Measurements from ENCODE around the gene KCNF1.

Gene KCNF1

GRCh38 chr2:10921525-10921924 lies 9.8 kb downstream of the KCNF1 start:
- DNase-seq: no peak

- no peak for DNase-seq
Measured at GRCh38 chr2:10922307-10923007, 10.7 kb downstream of the KCNF1 start.

- DNase-seq: no peak
Measured at GRCh38 chr2:10923008-10923375, 11.3 kb downstream of the KCNF1 start.

GRCh38 chr2:10923965-10924364 lies 12.2 kb downstream of the KCNF1 start:
- DNase-seq: no peak

- DNase-seq: no peak
Measured at GRCh38 chr2:10924441-10924840, 12.7 kb downstream of the KCNF1 start.

GRCh38 chr2:10924859-10925258 lies 13.1 kb downstream of the KCNF1 start:
- DNase-seq: no peak

GRCh38 chr2:10926191-10926820 lies 14.6 kb downstream of the KCNF1 start:
- no peak for DNase-seq

GRCh38 chr2:10930721-10931516 lies 19.2 kb downstream of the KCNF1 start:
- no peak for DNase-seq

- no peak for DNase-seq
Measured at GRCh38 chr2:10931710-10932255, 20.0 kb downstream of the KCNF1 start.

- no peak for DNase-seq
Measured at GRCh38 chr2:10932345-10933151, 20.8 kb downstream of the KCNF1 start.

GRCh38 chr2:10933700-10934225 lies 22.0 kb downstream of the KCNF1 start:
- no peak for DNase-seq

GRCh38 chr2:10934308-10934978 lies 22.7 kb downstream of the KCNF1 start:
- DNase-seq: no peak

GRCh38 chr2:10934979-10935350 lies 23.2 kb downstream of the KCNF1 start:
- no peak for DNase-seq

- DNase-seq: no peak
Measured at GRCh38 chr2:10935366-10935918, 23.7 kb downstream of the KCNF1 start.

- no peak for DNase-seq
Measured at GRCh38 chr2:10935953-10936942, 24.5 kb downstream of the KCNF1 start.

GRCh38 chr2:10939058-10939457 lies 27.3 kb downstream of the KCNF1 start:
- DNase-seq: no peak

GRCh38 chr2:10940596-10940995 lies 28.9 kb downstream of the KCNF1 start:
- no peak for DNase-seq

- no peak for DNase-seq
Measured at GRCh38 chr2:10941383-10941782, 29.6 kb downstream of the KCNF1 start.

GRCh38 chr2:10944799-10945198 lies 33.1 kb downstream of the KCNF1 start:
- DNase-seq: no peak

- DNase-seq: no peak
Measured at GRCh38 chr2:10946394-10946793, 34.7 kb downstream of the KCNF1 start.

All from activated CD4-positive, CD25-positive, alpha-beta regulatory T cell treated with anti-CD3 and anti-CD28 coated beads, Interleukin-2, amount 50 U/mL, for 72 hours (primary cell).